HG02798 (cell line): ENCODE results near the gene MYO5B.

Experiments
- ATAC-seq: cut with Tn5 transposase; IDR thresholded peaks from one replicate; pipeline ENCODE4 v1.9.1; 2021; ENCODE audit warnings: mild to moderate bottlenecking; ENCODE audit not compliant: unreplicated experiment, poor library complexity

MYO5B gene

GRCh38 chr18:49874238-49874637 lies 320.7 kb downstream of the MYO5B start:
- no peak for ATAC-seq

GRCh38 chr18:49869354-49869753 lies 325.6 kb downstream of the MYO5B start:
- ATAC-seq: no peak

- no peak for ATAC-seq
These were observed 328.3 kb downstream of the MYO5B start for GRCh38 chr18:49866680-49867079.

- peak; percentile 52 for ATAC-seq
These were observed 329.5 kb downstream of the MYO5B start for GRCh38 chr18:49865401-49865800.

- no peak for ATAC-seq
These were observed 331.0 kb downstream of the MYO5B start for GRCh38 chr18:49863769-49864621.

- ATAC-seq: no peak
These were observed 332.1 kb downstream of the MYO5B start for GRCh38 chr18:49862656-49863385.

GRCh38 chr18:49861659-49862058 lies 333.3 kb downstream of the MYO5B start:
- no peak for ATAC-seq

GRCh38 chr18:49859725-49860124 lies 335.2 kb downstream of the MYO5B start:
- ATAC-seq: no peak

GRCh38 chr18:49859021-49859359 lies 336.0 kb downstream of the MYO5B start:
- no peak for ATAC-seq

- ATAC-seq: no peak
These were observed 336.5 kb downstream of the MYO5B start for GRCh38 chr18:49858309-49859020.

GRCh38 chr18:49857708-49858107 lies 337.2 kb downstream of the MYO5B start:
- ATAC-seq: no peak

- ATAC-seq: no peak
These were observed 338.5 kb downstream of the MYO5B start for GRCh38 chr18:49856496-49856895.

- no peak for ATAC-seq
These were observed 339.1 kb downstream of the MYO5B start for GRCh38 chr18:49855711-49856415.

- ATAC-seq: no peak
These were observed 340.3 kb downstream of the MYO5B start for GRCh38 chr18:49854681-49855080.

GRCh38 chr18:49853436-49853835 lies 341.5 kb downstream of the MYO5B start:
- no peak for ATAC-seq

- no peak for ATAC-seq
These were observed 341.9 kb downstream of the MYO5B start for GRCh38 chr18:49853011-49853410.

GRCh38 chr18:49851624-49852023 lies 343.3 kb downstream of the MYO5B start:
- no peak for ATAC-seq

GRCh38 chr18:49850636-49851035 lies 344.3 kb downstream of the MYO5B start:
- ATAC-seq: no peak

- ATAC-seq: no peak
These were observed 345.4 kb downstream of the MYO5B start for GRCh38 chr18:49849331-49850217.

- ATAC-seq: no peak
These were observed 346.8 kb downstream of the MYO5B start for GRCh38 chr18:49848115-49848514.
